Stimulated activated CD4-positive, alpha-beta T cell treated with anti-CD3 and anti-CD28 coated beads, Interleukin-12 subunit alpha, Interleukin-12 subunit beta, amount 100 ng/mL, for 24 hours (primary cell): ENCODE data around the gene CHRND.
A peak's percentile ranks its signal among the peaks of the same experiment; 100 is the strongest.
"Not testable (repeated sequence)": the region's sequence is repeated elsewhere in the genome, so short reads cannot be mapped to it uniquely, and the experiment has no call there.

Experiments
- DNase-seq, 2 experiments: peaks; one replicate each; pipeline ENCODE4 v3.0.0-alpha.2; 2020; ENCODE audit warnings: low read depth in 2 of 2

The CHRND gene

GRCh38 chr2:232541961-232542714, 16.2 kb downstream of the CHRND start:
- DNase-seq, result no peak

DNA sequence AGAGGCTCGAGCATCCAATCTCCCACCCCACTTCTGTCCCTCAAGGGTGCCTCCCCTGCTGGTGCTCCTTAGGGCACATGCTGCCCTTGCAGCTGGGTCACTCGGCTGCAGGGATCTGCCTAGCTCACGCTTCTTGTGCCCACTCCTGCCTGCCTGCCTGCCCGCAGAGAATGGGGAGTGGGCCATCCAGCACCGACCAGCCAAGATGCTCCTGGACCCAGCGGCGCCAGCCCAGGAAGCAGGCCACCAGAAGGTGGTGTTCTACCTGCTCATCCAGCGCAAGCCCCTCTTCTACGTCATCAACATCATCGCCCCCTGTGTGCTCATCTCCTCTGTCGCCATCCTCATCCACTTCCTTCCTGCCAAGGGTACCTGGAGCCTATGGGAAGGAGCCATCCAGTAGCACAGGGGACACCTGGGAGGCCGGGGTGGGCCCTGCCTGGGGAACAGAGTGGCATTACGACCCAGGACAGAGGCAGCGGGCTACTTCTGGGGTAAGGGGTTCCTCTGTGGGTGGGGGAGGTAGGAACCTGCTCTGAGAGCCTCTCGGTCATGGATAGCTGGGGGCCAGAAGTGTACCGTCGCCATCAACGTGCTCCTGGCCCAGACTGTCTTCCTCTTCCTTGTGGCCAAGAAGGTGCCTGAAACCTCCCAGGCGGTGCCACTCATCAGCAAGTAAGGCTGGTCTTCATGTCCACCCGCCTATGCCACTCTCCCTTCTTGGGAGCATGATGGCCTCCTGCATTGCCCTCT, 16.9 kb downstream of the CHRND start:
- DNase-seq, result no peak

DNA sequence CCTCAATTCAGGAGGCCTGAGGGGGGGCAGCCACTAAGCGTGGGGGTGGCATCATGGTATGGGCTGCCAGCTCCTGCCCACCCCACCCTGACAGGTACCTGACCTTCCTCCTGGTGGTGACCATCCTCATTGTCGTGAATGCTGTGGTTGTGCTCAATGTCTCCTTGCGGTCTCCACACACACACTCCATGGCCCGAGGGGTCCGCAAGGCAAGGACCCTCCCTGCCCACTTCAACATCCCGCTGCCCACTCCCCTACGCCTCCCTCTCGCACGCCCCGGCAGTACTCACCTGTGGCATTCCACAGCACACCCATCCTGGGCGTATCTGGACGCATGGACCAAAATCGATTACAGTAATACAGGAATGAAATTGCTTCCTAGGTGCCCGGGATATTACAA, 17.5 kb downstream of the CHRND start:
- DNase-seq, result no peak

DNA sequence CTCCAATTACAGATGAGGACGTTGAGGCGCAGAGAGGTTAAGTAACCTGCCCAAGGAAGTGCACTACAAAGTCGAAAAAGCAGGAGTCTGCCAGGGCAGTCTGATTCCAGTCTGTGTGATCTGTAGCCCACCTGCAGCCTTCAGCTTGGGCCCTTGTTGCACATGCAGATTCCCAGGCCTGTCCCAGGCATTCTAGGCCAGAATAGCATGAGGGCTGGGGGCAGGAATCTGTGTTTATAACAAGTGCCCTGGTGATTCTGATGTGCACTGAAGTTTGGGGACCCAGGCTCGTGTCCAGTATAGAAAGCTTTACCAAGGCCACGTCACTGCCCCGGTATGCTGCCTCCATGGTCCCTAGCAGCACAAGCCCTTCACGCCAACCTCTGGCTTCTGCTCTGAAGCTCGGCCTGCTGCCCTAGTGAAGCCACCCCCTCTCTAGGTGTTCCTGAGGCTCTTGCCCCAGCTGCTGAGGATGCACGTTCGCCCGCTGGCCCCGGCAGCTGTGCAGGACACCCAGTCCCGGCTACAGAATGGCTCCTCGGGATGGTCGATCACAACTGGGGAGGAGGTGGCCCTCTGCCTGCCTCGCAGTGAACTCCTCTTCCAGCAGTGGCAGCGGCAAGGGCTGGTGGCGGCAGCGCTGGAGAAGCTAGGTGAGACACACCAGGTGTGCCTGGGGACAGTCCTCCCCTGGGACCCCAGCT, 18.1 kb downstream of the CHRND start:
- DNase-seq, result no peak

DNA sequence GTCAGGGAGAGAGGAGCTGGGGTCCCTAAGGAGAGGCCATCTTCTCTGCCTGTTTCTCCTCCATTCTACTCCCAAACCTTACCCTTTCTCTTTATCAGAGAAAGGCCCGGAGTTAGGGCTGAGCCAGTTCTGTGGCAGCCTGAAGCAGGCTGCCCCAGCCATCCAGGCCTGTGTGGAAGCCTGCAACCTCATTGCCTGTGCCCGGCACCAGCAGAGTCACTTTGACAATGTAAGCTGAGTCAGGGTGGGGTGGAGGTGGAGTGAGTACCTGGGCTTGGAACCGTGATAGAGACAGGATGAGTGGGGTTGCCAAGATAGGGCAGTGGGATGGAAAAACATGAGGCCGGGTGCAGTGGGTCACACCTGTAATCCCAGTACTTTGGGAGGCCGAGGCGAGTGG, 18.7 kb downstream of the CHRND start:
- no peak for DNase-seq

DNA sequence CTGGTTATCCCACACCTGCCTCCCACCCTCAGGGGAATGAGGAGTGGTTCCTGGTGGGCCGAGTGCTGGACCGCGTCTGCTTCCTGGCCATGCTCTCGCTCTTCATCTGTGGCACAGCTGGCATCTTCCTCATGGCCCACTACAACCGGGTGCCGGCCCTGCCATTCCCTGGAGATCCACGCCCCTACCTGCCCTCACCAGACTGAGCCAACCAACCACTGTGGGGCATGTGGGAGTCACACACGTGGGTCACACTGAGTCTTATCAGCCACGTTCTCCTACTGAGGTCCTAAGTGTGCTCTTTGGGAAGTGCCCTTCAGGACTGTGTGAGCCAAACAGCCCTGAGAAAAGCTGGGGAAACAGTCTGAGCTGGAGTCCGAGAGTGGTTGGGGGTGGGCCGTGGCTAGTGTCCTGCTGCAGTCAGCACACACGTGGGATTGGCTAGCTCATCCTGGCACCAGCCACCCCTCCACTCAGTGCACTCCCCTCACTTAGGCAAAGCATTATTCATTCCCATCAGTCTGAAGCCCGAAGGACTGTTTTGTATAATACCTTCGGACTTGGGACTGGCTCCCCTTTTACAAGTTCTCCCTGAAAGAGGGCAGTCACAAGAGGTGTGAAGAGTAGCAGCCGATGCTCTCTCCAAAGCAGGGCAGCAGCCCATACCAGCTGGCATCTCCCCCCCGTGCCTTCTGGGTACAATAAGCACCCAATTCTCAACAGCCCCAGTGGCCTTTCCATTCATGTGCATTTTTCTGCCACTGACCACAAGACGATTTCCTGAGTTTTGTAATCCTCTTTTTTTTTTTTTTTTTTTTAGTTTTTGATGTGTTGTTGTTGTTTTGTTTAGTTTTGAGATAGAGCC, 19.8 kb downstream of the CHRND start:
- no peak for DNase-seq

GRCh38 chr2:232547991-232548390, 22.0 kb downstream of the CHRND start:
- DNase-seq, result no peak

GRCh38 chr2:232549655-232550353, 23.8 kb downstream of the CHRND start:
- DNase-seq, result no peak

GRCh38 chr2:232550354-232551249, 24.6 kb downstream of the CHRND start, which contains the start of the genes EIF4E2 and TIGD1:
Gene EIF4E2, plus strand, starts transcription at chr2:232550689. Its CDS starts 36 bp downstream, at chr2:232550725.
Gene TIGD1, minus strand, starts transcription at chr2:232550557. Its CDS starts 675 bp downstream, at chr2:232549882.
- DNase-seq, result peak; percentile 86 to 90

DNA sequence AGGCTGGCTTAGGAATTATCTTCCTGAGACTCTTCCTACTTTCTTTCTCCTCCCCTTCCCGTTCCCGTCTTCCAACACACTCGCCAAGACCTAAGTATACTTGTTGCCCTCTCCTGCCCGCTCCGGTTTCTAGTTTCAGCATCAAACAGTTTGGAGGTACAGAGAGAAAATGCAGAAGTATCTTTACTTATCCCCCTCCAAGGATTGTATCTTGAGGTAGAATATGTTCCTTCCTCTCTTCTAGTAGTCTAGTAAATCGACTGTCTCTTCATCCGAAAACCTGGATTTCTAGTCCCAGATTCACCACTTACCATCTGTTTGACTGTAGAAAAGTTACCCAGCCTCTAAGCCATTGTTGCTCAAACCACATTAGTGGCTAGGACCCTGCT, 25.3 kb downstream of the CHRND start:
- DNase-seq, result no peak

- no peak for DNase-seq
Measured at GRCh38 chr2:232551776-232552175, 25.8 kb downstream of the CHRND start.

GRCh38 chr2:232556426-232556825, 30.5 kb downstream of the CHRND start:
- DNase-seq, result no peak

DNA sequence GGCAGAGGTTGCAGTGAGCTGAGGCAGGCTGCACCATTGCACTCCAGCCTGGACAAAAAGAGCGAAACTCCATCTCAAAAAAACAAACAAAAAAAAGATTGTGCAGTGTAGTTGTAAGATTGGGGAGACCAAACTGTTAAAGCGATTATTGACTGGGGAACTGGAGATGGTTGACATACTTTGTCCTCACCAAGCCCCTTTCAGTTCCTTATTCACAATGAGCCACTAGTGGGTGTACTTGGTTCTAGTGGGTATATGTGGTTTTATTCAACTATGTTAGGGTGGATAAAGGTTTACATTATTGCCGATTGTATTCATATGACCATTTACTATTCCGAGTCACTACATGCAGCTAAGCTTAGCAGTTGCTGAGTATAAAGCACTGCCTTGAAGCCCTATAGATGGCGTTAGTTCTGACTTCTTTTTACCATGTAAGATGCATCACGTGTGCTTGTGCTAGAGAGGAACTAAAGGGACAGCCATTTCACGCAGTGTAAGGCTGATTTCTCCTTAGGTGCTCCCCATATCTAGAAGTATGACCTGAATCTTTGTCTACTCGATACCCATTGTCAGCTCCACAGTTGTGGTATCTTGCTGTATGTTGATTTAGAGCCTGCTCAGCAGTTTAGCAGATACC, 36.7 kb downstream of the CHRND start:
- DNase-seq, result no peak

DNA sequence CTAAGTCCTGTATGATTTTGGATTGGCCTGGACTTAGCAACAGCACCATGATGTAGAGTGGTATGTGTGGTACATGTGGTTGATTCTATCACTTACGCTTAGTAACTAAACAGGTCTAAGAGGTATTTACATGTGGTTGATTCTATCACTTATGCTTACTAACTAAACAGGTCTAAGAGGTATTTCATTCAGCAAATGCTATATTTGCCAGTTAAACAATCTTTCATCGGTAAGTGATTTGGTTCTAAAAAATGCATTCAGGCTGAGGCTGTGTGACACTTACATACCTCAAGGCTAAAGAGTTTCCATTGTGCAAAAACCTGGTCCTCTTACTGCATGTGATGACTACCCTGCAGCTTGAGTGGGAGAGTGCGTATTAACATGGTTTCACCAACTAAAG, 37.6 kb downstream of the CHRND start:
- DNase-seq, result no peak

GRCh38 chr2:232567721-232568120, 41.8 kb downstream of the CHRND start:
- no peak for DNase-seq

GRCh38 chr2:232568161-232568560, 42.2 kb downstream of the CHRND start:
- no peak for DNase-seq

- no peak for DNase-seq
Measured at GRCh38 chr2:232569541-232569940, 43.6 kb downstream of the CHRND start.

- DNase-seq, result not testable (repeated sequence)
Measured at GRCh38 chr2:232570481-232570880, 44.5 kb downstream of the CHRND start.

DNA sequence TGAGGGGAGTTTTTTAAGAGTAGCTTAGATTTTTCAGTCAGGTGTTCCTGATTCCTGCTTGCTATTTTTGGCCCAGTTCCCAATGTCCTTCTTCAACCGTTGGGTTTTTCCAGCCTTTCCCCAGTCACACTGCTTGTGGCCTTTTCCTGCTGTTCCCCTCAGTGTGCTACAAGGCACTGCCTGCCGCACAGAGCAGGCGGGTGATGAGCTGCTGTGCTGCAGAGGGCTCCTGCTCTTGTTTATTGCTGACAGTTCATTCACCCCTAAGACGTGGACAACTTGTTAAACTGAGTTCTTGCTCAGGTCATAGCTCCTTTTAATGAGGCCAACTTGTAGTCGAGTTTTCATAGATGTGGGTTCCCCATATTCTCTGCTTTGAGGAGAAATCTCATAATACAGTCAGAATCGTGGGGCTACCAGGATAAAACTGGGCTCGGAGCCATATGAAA, 45.1 kb downstream of the CHRND start:
- DNase-seq, result no peak
